SK-N-SH (cell line): Measurements from ENCODE around the gene DAB2IP. TPM values are rescaled to one million over a fixed set of nuclear protein-coding genes. Genes with fewer than 3 reads are reported as not detected.

ENCODE experiments used
- CTCF ChIA-PET: fragments of 300-600, 350-600 bp; formaldehyde crosslinking; extraction: SDS; loops from one replicate; lab custom pipeline; 2021; lab: Yijun Ruan, JAX
- POLR2A ChIA-PET: fragments of 350-600 bp; sonication (Branson Sonifier 250); formaldehyde crosslinking; extraction: SDS; loops from one replicate; lab custom pipeline; 2020; ENCODE audit warnings: antibody characterized with exemption, inconsistent platforms; lab: Yijun Ruan, JAX
- DNase-seq: peaks from one replicate; pipeline ENCODE4 v3.0.0; 2012
- H2AFZ ChIP-seq: fragments of 200-600 bp; sonication (generic); 2 replicates; pipeline ENCODE4 v1.8.1; 2016; ENCODE audit warnings: antibody characterized with exemption, mild to moderate bottlenecking, low read depth
- H3F3A ChIP-seq: fragments of 200-600 bp; sonication (generic); replicated peaks from 2 replicates; pipeline ENCODE3; 2016; ENCODE audit warnings: antibody characterized with exemption, mild to moderate bottlenecking; ENCODE audit not compliant: insufficient read depth
- H3K27ac ChIP-seq, 2 experiments: fragments of 200-500 bp in 1 of 2; fragments of 200-600 bp in 1 of 2; sonication (Bioruptor generic) in 1 of 2; sonication (generic), shearing (Covaris generic) in 1 of 2; 2 replicates each; pipeline versions ENCODE4 v1.5.1 to v1.6.1; 2014 to 2016; ENCODE audit warnings: low read depth in 2 of 2, inconsistent platforms in 1 of 2, low read length in 1 of 2, mild to moderate bottlenecking in 1 of 2, mixed read lengths in 1 of 2
- H3K27me3 ChIP-seq: fragments of 200-600 bp; sonication (generic), shearing (Covaris generic); 2 replicates; pipeline ENCODE4 v1.6.1; 2016; ENCODE audit warnings: mixed run types; ENCODE audit not compliant: insufficient read depth
- H3K36me3 ChIP-seq, 2 experiments: fragments of 200-500 bp in 1 of 2; fragments of 200-600 bp in 1 of 2; sonication (Bioruptor generic) in 1 of 2; sonication (generic) in 1 of 2; replicated peaks in 1 of 2; 2 replicates each; pipeline versions ENCODE3 to v1.5.1; 2014 to 2016; ENCODE audit warnings: low read length in 1 of 2, mild to moderate bottlenecking in 1 of 2; ENCODE audit not compliant: insufficient read depth in 2 of 2, control insufficient read depth in 1 of 2
- H3K4me1 ChIP-seq, 2 experiments: fragments of 200-500 bp in 1 of 2; fragments of 200-600 bp in 1 of 2; sonication (Bioruptor generic) in 1 of 2; sonication (generic), shearing (Covaris generic) in 1 of 2; 2 replicates each; pipeline versions ENCODE4 v1.5.1 to v1.6.1; 2014 to 2016; ENCODE audit warnings: low read depth in 1 of 2, low read length in 1 of 2, mixed run types in 1 of 2; ENCODE audit not compliant: insufficient read depth in 2 of 2, control insufficient read depth in 1 of 2
- H3K4me2 ChIP-seq: fragments of 200-600 bp; sonication (generic), shearing (Covaris generic); 2 replicates; pipeline ENCODE4 v1.6.1; 2017; ENCODE audit warnings: mixed run types
- H3K4me3 ChIP-seq, 2 experiments: fragments of 200-500 bp in 1 of 2; fragments of 200-600 bp in 1 of 2; sonication (Bioruptor generic) in 1 of 2; sonication (generic), shearing (Covaris generic) in 1 of 2; 2 replicates each; pipeline versions ENCODE4 v1.5.1 to v1.8.1; 2014 to 2016; ENCODE audit warnings: low read depth in 2 of 2, inconsistent platforms in 1 of 2, low read length in 1 of 2, mild to moderate bottlenecking in 1 of 2, mixed read lengths in 1 of 2, moderate library complexity in 1 of 2
- H3K79me2 ChIP-seq: fragments of 200-600 bp; sonication (generic); 2 replicates; pipeline ENCODE4 v1.8.1; 2017; ENCODE audit warnings: mild to moderate bottlenecking; ENCODE audit not compliant: insufficient read depth
- H3K9ac ChIP-seq: fragments of 200-600 bp; sonication (generic); 2 replicates; pipeline ENCODE4 v1.6.1; 2017; ENCODE audit warnings: mixed run types
- H3K9me2 ChIP-seq: fragments of 200-600 bp; sonication (generic); 2 replicates; pipeline ENCODE4 v1.6.1; 2017; ENCODE audit warnings: mixed run types
- H3K9me3 ChIP-seq: fragments of 200-600 bp; sonication (generic); 2 replicates; pipeline ENCODE4 v1.6.1; 2017; ENCODE audit warnings: mixed run types, mild to moderate bottlenecking, moderate library complexity
- H4K20me1 ChIP-seq: fragments of 200-600 bp; sonication (generic); 2 replicates; pipeline ENCODE4 v1.6.1; 2017; ENCODE audit warnings: mild to moderate bottlenecking, mixed run types; ENCODE audit not compliant: insufficient read depth
- ELF1 ChIP-seq: IDR thresholded peaks from 2 replicates; pipeline ENCODE4 v1.4.0; 2012
- FOXJ3 ChIP-seq: sonication (generic); formaldehyde crosslinking; IDR thresholded peaks from 2 replicates; pipeline ENCODE4 v1.5.1; 2020; ENCODE audit warnings: mild to moderate bottlenecking, missing genetic modification reagents
- FOXM1 ChIP-seq: IDR thresholded peaks from 2 replicates; pipeline ENCODE4 v1.4.0; 2012; ENCODE audit warnings: low read depth, mild to moderate bottlenecking
- MEF2A ChIP-seq: IDR thresholded peaks from 2 replicates; pipeline ENCODE4 v1.4.0; 2012; ENCODE audit warnings: low read depth, borderline replicate concordance
- RXRA ChIP-seq: IDR thresholded peaks from 2 replicates; pipeline ENCODE4 v1.4.0; 2012; ENCODE audit warnings: low read depth, mild to moderate bottlenecking, borderline replicate concordance
- SIN3A ChIP-seq: IDR thresholded peaks from 2 replicates; pipeline ENCODE4 v1.6.1; 2012; ENCODE audit warnings: low read depth, mild to moderate bottlenecking, low read length, moderate library complexity, borderline replicate concordance
- SMC3 ChIP-seq: IDR thresholded peaks from 2 replicates; pipeline ENCODE4 v1.6.1; 2012; ENCODE audit warnings: low read depth, low read length, improper control_type of control experiment
- TAF1 ChIP-seq: IDR thresholded peaks from 2 replicates; pipeline ENCODE4 v1.6.1; 2012; ENCODE audit warnings: low read depth, mild to moderate bottlenecking, low read length, moderate library complexity, borderline replicate concordance
- USF1 ChIP-seq: IDR thresholded peaks from 2 replicates; pipeline ENCODE4 v1.4.0; 2012; ENCODE audit warnings: low read depth, borderline replicate concordance
- YY1 ChIP-seq: IDR thresholded peaks from 2 replicates; pipeline ENCODE4 v1.4.0; 2012; ENCODE audit warnings: low read depth, mild to moderate bottlenecking
- WGBS: methylation state at CpG from one replicate; pipeline ENCODE4 v1.1.6; 2017; ENCODE audit warnings: low lambda C conversion rate; 5-methylcytosine and 5-hydroxymethylcytosine counted together
- polyA plus RNA-seq, 3 experiments: library from polyadenylated mRNA; depleted of rRNA; stranded (reverse); fragments of >200 nt; gene quantifications; 2 replicates each; pipeline ENCODE4 v1.2.3, GENCODE V29; 2012
- TF ChIP-seq, protein P1 (sequence below): IDR thresholded peaks from 2 replicates; pipeline ENCODE4 v1.4.0; 2012; ENCODE audit warnings: low read depth, borderline replicate concordance

DAB2IP gene
- polyA plus RNA-seq, 1 of the 3 experiments (the other 2 are of a cell fraction) = 21.4 TPM

GRCh38 chr9:121735065-121735792 lies 83.8 kb downstream of the DAB2IP start (continued):
- TF ChIP-seq, protein P1, sequence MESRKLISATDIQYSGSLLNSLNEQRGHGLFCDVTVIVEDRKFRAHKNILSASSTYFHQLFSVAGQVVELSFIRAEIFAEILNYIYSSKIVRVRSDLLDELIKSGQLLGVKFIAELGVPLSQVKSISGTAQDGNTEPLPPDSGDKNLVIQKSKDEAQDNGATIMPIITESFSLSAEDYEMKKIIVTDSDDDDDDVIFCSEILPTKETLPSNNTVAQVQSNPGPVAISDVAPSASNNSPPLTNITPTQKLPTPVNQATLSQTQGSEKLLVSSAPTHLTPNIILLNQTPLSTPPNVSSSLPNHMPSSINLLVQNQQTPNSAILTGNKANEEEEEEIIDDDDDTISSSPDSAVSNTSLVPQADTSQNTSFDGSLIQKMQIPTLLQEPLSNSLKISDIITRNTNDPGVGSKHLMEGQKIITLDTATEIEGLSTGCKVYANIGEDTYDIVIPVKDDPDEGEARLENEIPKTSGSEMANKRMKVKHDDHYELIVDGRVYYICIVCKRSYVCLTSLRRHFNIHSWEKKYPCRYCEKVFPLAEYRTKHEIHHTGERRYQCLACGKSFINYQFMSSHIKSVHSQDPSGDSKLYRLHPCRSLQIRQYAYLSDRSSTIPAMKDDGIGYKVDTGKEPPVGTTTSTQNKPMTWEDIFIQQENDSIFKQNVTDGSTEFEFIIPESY = no peak
- TF ChIP-seq SIN3A (no peak), RXRA (no peak), MEF2A (no peak), SMC3 (peak; percentile 34), ELF1 (no peak), TAF1 (no peak), USF1 (no peak), FOXM1 (no peak), FOXJ3 (no peak)

DNA sequence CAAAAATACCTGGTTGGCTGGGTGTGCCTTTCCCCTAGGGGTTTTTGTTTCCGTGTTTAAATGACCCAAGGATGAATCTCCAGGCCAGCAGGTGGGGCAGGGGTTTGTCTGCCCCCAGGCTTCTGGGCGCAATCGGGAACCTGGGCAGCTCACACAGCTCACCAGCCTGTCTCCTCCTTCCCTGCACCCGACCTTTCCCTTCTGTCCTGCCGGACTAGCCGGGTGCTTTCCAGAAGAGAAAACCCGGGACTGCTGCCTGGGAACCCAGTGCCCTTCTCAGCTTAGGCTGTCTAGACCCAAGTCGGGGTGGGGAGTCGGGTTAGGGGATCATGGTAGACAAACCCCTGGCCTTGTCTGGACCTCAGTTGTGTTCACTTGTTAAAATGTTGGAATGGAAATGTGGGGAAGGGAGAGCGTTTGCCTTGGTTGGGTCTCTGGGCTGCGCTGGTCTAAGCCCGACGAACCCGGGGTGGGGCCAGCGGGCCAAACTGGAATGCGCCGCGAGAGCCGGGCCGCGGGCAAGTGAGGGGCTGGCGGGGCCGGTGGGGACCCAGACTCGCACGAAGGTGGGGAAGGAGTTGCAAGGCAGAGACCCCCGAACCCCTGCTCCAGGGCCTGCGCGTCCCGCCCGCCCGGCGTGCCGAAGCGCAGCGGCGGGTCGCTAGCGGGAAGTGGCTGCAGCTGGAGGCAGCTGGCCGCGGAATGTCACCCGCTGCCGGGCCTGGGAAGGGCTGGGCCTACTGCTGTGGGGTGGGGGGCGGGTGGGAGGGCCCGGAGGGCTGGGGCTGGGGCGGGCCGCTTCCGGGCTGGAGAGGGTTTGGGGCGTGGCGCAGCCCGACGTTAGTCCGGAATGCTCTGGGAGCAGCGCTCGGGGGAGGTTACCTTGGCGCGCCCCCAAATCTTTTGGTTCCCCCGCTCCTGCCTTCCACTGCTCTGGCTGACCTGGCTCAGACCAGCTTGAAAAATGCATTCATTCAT lies 84.6 kb downstream of the DAB2IP start:
- ChIA-PET CTCF (interaction anchor here (1.5 to 2.2 kb wide), 3 partner anchors 15 to 192 kb away, joined by 4 to 11 read pairs (median 5); no protein-coding TSS in a partner anchor), POLR2A (no interaction called here)
- peaks cover 15 to 74% of the 10 kb centered on the region in 2 experiments; a peak in 3 of 4 replicates for H3K4me1 ChIP-seq
- H2AFZ ChIP-seq = no peak overlapping the region
- H3K4me3 ChIP-seq = no peak overlapping the region
- peaks cover 64% of the 10 kb centered on the region for H3K79me2 ChIP-seq
- H3K27me3 ChIP-seq = no peaks in the 10 kb centered on the region
- no peak for TF ChIP-seq YY1
- H3K9me3 ChIP-seq = no peaks in the 10 kb centered on the region
- no peak overlapping the region for H3K4me2 ChIP-seq
- peaks cover 81% of the 10 kb centered on the region for H4K20me1 ChIP-seq
- no peaks in the 10 kb centered on the region for H3F3A ChIP-seq
- no peak overlapping the region for H3K9ac ChIP-seq
- H3K9me2 ChIP-seq = no peaks in the 10 kb centered on the region
- no peak overlapping the region for H3K27ac ChIP-seq
- 91% methylated on average over 43 of the region's 57 CpGs for WGBS
- H3K36me3 ChIP-seq = no peaks in the 10 kb centered on the region
- DNase-seq = no peak
